Tibial nerve (tissue), 3 donors: ENCODE results near the gene CEP97.

ENCODE experiments used
- EP300 ChIP-seq, 2 donors: sonication (generic); formaldehyde crosslinking; IDR thresholded peaks; one replicate each; pipeline ENCODE4 v1.6.1; 2017; ENCODE audit warnings: antibody characterized with exemption in 2 of 2, mild to moderate bottlenecking in 1 of 2
- POLR2A ChIP-seq, 2 donors: fragments of 450-650 bp; IDR thresholded peaks; one replicate each; pipeline ENCODE4 v1.6.1; 2017; ENCODE audit warnings: antibody characterized with exemption in 2 of 2, mild to moderate bottlenecking in 2 of 2, moderate library complexity in 2 of 2

DNA sequence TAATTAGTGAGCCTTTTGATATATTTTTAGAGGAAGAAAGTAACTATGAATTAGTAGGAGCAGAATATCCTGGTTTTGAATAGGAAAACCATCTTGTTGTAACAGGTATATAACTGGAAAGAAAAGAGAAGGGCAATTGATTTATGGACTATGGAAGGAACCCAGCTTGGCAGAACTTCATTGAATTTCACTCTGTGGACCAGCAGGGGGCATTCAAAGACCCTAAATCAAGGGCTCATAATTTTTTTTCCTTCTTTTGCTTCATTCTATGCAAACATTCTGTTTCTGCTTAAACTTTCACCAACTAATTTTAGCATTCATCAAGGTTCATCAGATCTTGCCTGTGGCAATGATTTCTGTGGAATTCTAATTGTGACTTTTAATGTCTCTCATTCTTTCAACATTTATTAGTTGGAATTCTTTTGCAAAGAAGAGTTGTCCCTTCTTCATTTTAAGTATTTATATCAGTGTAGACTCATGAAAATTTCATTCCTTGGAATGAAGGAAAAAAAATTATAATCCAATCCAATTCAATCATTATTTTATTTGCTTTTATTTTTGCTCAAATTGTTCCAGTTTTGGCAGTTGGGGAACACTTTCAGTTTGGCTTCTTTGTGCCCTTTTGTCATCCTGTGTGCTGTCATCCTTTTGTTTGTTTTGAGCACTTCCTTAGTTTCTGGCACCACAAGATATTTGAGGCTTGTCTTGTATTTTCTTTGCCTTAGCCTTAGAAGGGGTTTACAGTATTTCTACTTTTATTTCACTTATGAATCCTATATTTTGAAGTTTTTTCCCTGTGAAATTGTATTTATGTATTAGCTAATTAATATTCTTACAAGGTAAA lies 85.0 kb downstream of the CEP97 start:
- no peak for TF ChIP-seq EP300 (IDR thresholded peaks at IDR 0.05)
- no peak for TF ChIP-seq POLR2A (IDR thresholded peaks at IDR 0.05)
